ENCODE results near the gene EIF4E3. TPM values are rescaled to one million over a fixed set of nuclear protein-coding genes. Genes with fewer than 3 reads are reported as not detected.

The EIF4E3 gene
- 1.7 and 2.3 TPM in 2 replicates for total RNA-seq

GRCh38 chr3:71725271-71725991 lies at the start of gene EIF4E3:
Gene EIF4E3 (minus strand): TSS chr3:71725402. CDS start chr3:71725367, 35 bp downstream.

DNA sequence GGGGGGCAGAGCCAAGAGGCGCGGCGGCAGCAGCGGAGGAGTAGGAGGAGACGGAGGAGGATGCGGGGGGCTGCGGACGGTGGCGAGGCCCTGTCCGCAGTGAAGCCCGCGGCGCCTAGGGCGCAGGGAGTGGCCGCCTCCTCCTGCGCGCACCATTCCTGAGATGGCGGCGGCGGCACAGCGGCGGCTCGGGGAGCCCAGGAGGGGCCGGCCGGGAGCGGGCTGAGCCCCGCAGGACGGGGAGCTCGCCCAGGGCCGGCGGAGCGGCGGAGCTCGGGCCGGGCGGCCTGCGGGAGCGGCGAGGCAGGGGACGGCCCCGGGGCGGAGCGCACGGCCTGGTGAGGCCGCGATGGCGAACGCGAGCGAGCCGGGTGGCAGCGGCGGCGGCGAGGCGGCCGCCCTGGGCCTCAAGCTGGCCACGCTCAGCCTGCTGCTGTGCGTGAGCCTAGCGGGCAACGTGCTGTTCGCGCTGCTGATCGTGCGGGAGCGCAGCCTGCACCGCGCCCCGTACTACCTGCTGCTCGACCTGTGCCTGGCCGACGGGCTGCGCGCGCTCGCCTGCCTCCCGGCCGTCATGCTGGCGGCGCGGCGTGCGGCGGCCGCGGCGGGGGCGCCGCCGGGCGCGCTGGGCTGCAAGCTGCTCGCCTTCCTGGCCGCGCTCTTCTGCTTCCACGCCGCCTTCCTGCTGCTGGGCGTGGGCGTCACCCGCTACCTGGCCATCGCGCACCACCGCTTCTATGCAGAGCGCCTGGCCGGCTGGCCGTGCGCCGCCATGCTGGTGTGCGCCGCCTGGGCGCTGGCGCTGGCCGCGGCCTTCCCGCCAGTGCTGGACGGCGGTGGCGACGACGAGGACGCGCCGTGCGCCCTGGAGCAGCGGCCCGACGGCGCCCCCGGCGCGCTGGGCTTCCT lies 28.8 kb upstream of the EIF4E3 start, which contains the start of gene GPR27:
TSS of gene GPR27 (plus strand) at position 155 of the 909 bp plus-strand sequence. CDS start at position 350, 195 bp downstream.

Other genes with a start within 250 kb of the EIF4E3 start
- 58.8 and 93.0 TPM in 2 replicates for gene FOXP1, start 141.7 kb downstream of the EIF4E3 start, total RNA-seq
- gene GPR27, start 28.5 kb upstream of the EIF4E3 start, total RNA-seq = under 0.01 TPM in 1 of 2 replicates, not detected in the other
- not detected in 2 replicates for gene PROK2, start 59.7 kb upstream of the EIF4E3 start, total RNA-seq

All from smooth muscle cell of trachea (primary cell).